Chondrocyte (in vitro differentiated cells): Measurements from ENCODE around the gene INPP4A. TPM values are rescaled to one million over a fixed set of nuclear protein-coding genes. Genes with fewer than 3 reads are reported as not detected.

Experiments
- DNase-seq: peaks from one replicate; pipeline ENCODE4 v3.0.0; 2021; ENCODE audit warnings: mixed read lengths, low spot score
- H3K27ac Mint-ChIP-seq: one replicate; pipeline ENCODE4 v1.8.0; 2021; ENCODE audit warnings: mild to moderate bottlenecking, moderate library complexity, mixed read lengths; ENCODE audit not compliant: unreplicated experiment
- H3K27me3 Mint-ChIP-seq: 2 replicates; pipeline ENCODE4 v1.8.0; 2021; ENCODE audit warnings: low read depth, mixed read lengths
- H3K36me3 Mint-ChIP-seq: 2 replicates; pipeline ENCODE4 v1.8.0; 2021; ENCODE audit warnings: low read depth, mixed read lengths
- H3K4me1 Mint-ChIP-seq: 2 replicates; pipeline ENCODE4 v1.8.0; 2021; ENCODE audit warnings: low read depth, mild to moderate bottlenecking, mixed read lengths
- H3K4me3 Mint-ChIP-seq: one replicate; pipeline ENCODE4 v1.8.0; 2021; ENCODE audit warnings: mild to moderate bottlenecking, moderate library complexity, mixed read lengths; ENCODE audit not compliant: unreplicated experiment
- H3K9me3 Mint-ChIP-seq: 2 replicates; pipeline ENCODE4 v1.8.0; 2021; ENCODE audit warnings: low read depth, mixed read lengths
- CTCF ChIP-seq: fragments of 200-600 bp; sonication (generic); IDR thresholded peaks from 2 replicates; pipeline ENCODE4 v1.5.0; 2021; ENCODE audit warnings: antibody characterized with exemption, mild to moderate bottlenecking, moderate library complexity
- total RNA-seq: library from RNA; stranded (reverse); gene quantifications from 3 replicates; pipeline ENCODE4 v1.2.1, GENCODE V29; 2021

INPP4A gene
- total RNA-seq, 1 donor from 2014 or later, result 26.1 TPM

- no peak for TF ChIP-seq CTCF
- no peaks in the 10 kb centered on the region for H3K27me3 Mint-ChIP-seq
- peaks cover 17% of the 10 kb centered on the region for H3K36me3 Mint-ChIP-seq
- H3K27ac Mint-ChIP-seq, result no peak overlapping the region
- H3K9me3 Mint-ChIP-seq, result peaks cover 8% of the 10 kb centered on the region
- DNase-seq, result no peak
- H3K4me1 Mint-ChIP-seq, result no peaks in the 10 kb centered on the region
- no peak overlapping the region for H3K4me3 Mint-ChIP-seq
Observed at GRCh38 chr2:98532756-98533155, 88.1 kb downstream of the INPP4A start.

GRCh38 chr2:98533547-98533946 is 88.9 kb downstream of the INPP4A start:
- no peak overlapping the region for H3K4me3 Mint-ChIP-seq
- peaks cover under 1% of the 10 kb centered on the region for H3K9me3 Mint-ChIP-seq
- H3K4me1 Mint-ChIP-seq, result no peaks in the 10 kb centered on the region
- TF ChIP-seq CTCF, result no peak
- no peak overlapping the region for H3K27ac Mint-ChIP-seq
- peaks cover 16% of the 10 kb centered on the region for H3K36me3 Mint-ChIP-seq
- no peaks in the 10 kb centered on the region for H3K27me3 Mint-ChIP-seq
- DNase-seq, result no peak

GRCh38 chr2:98534761-98535160 is 90.1 kb downstream of the INPP4A start:
- H3K36me3 Mint-ChIP-seq, result peaks cover 23% of the 10 kb centered on the region

GRCh38 chr2:98535971-98536677 is 91.5 kb downstream of the INPP4A start:
- no peak for TF ChIP-seq CTCF
- peaks cover 30% of the 10 kb centered on the region for H3K36me3 Mint-ChIP-seq
- H3K4me1 Mint-ChIP-seq, result no peaks in the 10 kb centered on the region
- H3K4me3 Mint-ChIP-seq, result no peak overlapping the region
- no peaks in the 10 kb centered on the region for H3K27me3 Mint-ChIP-seq
- H3K9me3 Mint-ChIP-seq, result no peaks in the 10 kb centered on the region
- no peak overlapping the region for H3K27ac Mint-ChIP-seq
- DNase-seq, result no peak

More at GRCh38 chr2:98534761-98535160, 90.1 kb downstream of the INPP4A start:
- Mint-ChIP-seq H3K4me3 (no peak overlapping the region), H3K27ac (no peak overlapping the region), H3K9me3 (no peaks in the 10 kb centered on the region), H3K4me1 (no peaks in the 10 kb centered on the region), H3K27me3 (no peaks in the 10 kb centered on the region)
- TF ChIP-seq CTCF, result no peak
- no peak for DNase-seq

- Mint-ChIP-seq H3K4me3 (no peak overlapping the region), H3K36me3 (peaks cover 33% of the 10 kb centered on the region), H3K9me3 (no peaks in the 10 kb centered on the region), H3K4me1 (peaks cover 5% of the 10 kb centered on the region), H3K27ac (no peak overlapping the region), H3K27me3 (no peaks in the 10 kb centered on the region)
- DNase-seq, result no peak
- no peak for TF ChIP-seq CTCF
Observed at GRCh38 chr2:98537390-98538126, 92.9 kb downstream of the INPP4A start.
